ENCODE measurements around the gene FSTL4. TPM values are rescaled to one million over a fixed set of nuclear protein-coding genes. Genes with fewer than 3 reads are reported as not detected.

FSTL4 gene
- polyA plus RNA-seq, 1 donor from 2014 or later: 0.57 TPM

DNA sequence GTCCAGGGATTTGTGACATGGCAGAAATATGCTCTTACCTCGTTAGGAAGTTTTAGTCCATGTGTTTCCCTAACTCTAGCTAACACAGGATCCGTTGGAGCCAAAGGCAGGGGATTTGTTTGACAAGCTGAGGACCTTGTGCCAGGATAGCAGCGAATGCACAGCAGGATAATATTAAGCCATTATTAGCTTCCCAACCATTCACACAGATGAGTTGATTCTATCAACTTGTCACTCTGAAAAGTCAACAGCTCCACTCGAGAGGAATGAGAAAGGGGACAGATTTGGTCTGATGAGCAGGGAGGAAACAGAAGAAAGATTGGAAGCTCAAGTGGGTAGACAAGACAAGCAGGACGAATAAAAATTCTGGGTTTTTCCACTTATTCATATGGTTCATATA, 106.2 kb downstream of the FSTL4 start:
- Histone ChIP-seq H3K27me3 (ENCODE audit: insufficient read depth, low read depth, low read length) (no peaks in the 10 kb centered on the region), H3K4me3 (ENCODE audit: low read length) (peak overlapping the region; percentile 22), H3F3A (ENCODE audit: insufficient read depth, low read length, poor library complexity, severe bottlenecking) (peaks cover 4% of the 10 kb centered on the region), H3K9ac (ENCODE audit: low read length) (no peak overlapping the region), H3K27ac (ENCODE audit: low read length) (peak overlapping the region; percentile 1), H3K4me2 (ENCODE audit: low read length) (peak overlapping the region; percentile 12), H4K20me1 (ENCODE audit: insufficient read depth) (no peaks in the 10 kb centered on the region), H3K36me3 (ENCODE audit: insufficient read depth, low read length) (no peaks in the 10 kb centered on the region), H2AFZ (ENCODE audit: low read depth, low read length) (no peak overlapping the region), H3K9me3 (ENCODE audit: low read length) (no peaks in the 10 kb centered on the region), H3K79me2 (replicated peaks; ENCODE audit: insufficient read depth, low read length) (no peaks in the 10 kb centered on the region), H3K9me2 (ENCODE audit: insufficient read depth, low read length) (no peaks in the 10 kb centered on the region)
- TF ChIP-seq, protein P1, sequence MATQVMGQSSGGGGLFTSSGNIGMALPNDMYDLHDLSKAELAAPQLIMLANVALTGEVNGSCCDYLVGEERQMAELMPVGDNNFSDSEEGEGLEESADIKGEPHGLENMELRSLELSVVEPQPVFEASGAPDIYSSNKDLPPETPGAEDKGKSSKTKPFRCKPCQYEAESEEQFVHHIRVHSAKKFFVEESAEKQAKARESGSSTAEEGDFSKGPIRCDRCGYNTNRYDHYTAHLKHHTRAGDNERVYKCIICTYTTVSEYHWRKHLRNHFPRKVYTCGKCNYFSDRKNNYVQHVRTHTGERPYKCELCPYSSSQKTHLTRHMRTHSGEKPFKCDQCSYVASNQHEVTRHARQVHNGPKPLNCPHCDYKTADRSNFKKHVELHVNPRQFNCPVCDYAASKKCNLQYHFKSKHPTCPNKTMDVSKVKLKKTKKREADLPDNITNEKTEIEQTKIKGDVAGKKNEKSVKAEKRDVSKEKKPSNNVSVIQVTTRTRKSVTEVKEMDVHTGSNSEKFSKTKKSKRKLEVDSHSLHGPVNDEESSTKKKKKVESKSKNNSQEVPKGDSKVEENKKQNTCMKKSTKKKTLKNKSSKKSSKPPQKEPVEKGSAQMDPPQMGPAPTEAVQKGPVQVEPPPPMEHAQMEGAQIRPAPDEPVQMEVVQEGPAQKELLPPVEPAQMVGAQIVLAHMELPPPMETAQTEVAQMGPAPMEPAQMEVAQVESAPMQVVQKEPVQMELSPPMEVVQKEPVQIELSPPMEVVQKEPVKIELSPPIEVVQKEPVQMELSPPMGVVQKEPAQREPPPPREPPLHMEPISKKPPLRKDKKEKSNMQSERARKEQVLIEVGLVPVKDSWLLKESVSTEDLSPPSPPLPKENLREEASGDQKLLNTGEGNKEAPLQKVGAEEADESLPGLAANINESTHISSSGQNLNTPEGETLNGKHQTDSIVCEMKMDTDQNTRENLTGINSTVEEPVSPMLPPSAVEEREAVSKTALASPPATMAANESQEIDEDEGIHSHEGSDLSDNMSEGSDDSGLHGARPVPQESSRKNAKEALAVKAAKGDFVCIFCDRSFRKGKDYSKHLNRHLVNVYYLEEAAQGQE (IDR thresholded peaks at IDR 0.05; ENCODE audit: borderline replicate concordance): peak; percentile 85
- TF ChIP-seq EP300 (conservative IDR thresholded peaks at IDR 0.05; ENCODE audit: poor library complexity, severe bottlenecking) (peak; percentile 81), POLR2AphosphoS5 (IDR thresholded peaks at IDR 0.05) (peak; percentile 87), SMC3 (conservative IDR thresholded peaks at IDR 0.05; ENCODE audit: poor library complexity) (peak; percentile 8), EZH2 (IDR thresholded peaks at IDR 0.05; ENCODE audit: borderline replicate concordance, insufficient read depth, low read length, poor library complexity, severe bottlenecking) (no peak)

DNA sequence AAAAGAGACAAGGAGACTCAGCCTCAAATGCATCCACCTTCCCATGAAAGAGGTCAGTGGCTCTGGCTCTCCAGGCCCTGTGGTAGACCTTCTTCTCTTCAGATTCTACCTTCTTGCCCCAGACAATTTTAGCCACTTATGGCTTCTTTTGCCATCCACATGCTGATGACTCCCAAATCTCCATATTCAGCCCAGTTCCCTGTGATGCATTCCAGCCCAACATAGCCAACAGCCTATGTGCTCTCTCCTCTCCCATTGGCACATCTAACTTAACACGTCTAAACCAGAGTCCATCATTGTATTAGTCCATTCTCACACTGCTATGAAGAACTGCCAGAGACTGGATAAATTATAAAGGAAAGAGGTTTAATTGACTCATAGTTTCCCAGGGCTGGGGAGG, 108.8 kb downstream of the FSTL4 start:
- H4K20me1 ChIP-seq (ENCODE audit: insufficient read depth): no peaks in the 10 kb centered on the region
- H3K27ac ChIP-seq (ENCODE audit: low read length): no peak overlapping the region
- H3K79me2 ChIP-seq (replicated peaks; ENCODE audit: insufficient read depth, low read length): no peaks in the 10 kb centered on the region
- H3K9me2 ChIP-seq (ENCODE audit: insufficient read depth, low read length): no peaks in the 10 kb centered on the region
- no peak overlapping the region for H3K9ac ChIP-seq (ENCODE audit: low read length)
- TF ChIP-seq RAD21 (conservative IDR thresholded peaks at IDR 0.05) (no peak), POLR2AphosphoS5 (IDR thresholded peaks at IDR 0.05) (no peak), TAF1 (IDR thresholded peaks at IDR 0.05; ENCODE audit: low read depth) (no peak), EP300 (conservative IDR thresholded peaks at IDR 0.05; ENCODE audit: poor library complexity, severe bottlenecking) (no peak), EZH2 (IDR thresholded peaks at IDR 0.05; ENCODE audit: borderline replicate concordance, insufficient read depth, low read length, poor library complexity, severe bottlenecking) (no peak), MXI1 (conservative IDR thresholded peaks at IDR 0.05; ENCODE audit: poor library complexity, severe bottlenecking) (no peak), SMC3 (conservative IDR thresholded peaks at IDR 0.05; ENCODE audit: poor library complexity) (no peak)
- TF ChIP-seq, protein P1 (IDR thresholded peaks at IDR 0.05; ENCODE audit: borderline replicate concordance): no peak
- TF ChIP-seq, protein P2, sequence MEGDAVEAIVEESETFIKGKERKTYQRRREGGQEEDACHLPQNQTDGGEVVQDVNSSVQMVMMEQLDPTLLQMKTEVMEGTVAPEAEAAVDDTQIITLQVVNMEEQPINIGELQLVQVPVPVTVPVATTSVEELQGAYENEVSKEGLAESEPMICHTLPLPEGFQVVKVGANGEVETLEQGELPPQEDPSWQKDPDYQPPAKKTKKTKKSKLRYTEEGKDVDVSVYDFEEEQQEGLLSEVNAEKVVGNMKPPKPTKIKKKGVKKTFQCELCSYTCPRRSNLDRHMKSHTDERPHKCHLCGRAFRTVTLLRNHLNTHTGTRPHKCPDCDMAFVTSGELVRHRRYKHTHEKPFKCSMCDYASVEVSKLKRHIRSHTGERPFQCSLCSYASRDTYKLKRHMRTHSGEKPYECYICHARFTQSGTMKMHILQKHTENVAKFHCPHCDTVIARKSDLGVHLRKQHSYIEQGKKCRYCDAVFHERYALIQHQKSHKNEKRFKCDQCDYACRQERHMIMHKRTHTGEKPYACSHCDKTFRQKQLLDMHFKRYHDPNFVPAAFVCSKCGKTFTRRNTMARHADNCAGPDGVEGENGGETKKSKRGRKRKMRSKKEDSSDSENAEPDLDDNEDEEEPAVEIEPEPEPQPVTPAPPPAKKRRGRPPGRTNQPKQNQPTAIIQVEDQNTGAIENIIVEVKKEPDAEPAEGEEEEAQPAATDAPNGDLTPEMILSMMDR (IDR thresholded peaks at IDR 0.05; ENCODE audit: poor library complexity, severe bottlenecking): no peak
- H3K36me3 ChIP-seq (ENCODE audit: insufficient read depth, low read length): no peaks in the 10 kb centered on the region
- H2AFZ ChIP-seq (ENCODE audit: low read depth, low read length): no peak overlapping the region
- H3K9me3 ChIP-seq (ENCODE audit: low read length): no peaks in the 10 kb centered on the region
- H3K4me3 ChIP-seq (ENCODE audit: low read length): no peak overlapping the region
- H3F3A ChIP-seq (ENCODE audit: insufficient read depth, low read length, poor library complexity, severe bottlenecking): peaks cover 4% of the 10 kb centered on the region
- H3K4me2 ChIP-seq (ENCODE audit: low read length): no peak overlapping the region
- H3K27me3 ChIP-seq (ENCODE audit: insufficient read depth, low read depth, low read length): no peaks in the 10 kb centered on the region

Measured in neural cell (in vitro differentiated cells).